Osteocyte (in vitro differentiated cells): ENCODE results near the gene XPOT. TPM values are rescaled to one million over a fixed set of nuclear protein-coding genes. Genes with fewer than 3 reads are reported as not detected.

Experiments used
- DNase-seq: peaks from one replicate; pipeline ENCODE4 v3.0.0; 2021; ENCODE audit warnings: mixed read lengths; ENCODE audit not compliant: unreplicated experiment; ENCODE audit errors: extremely low spot score
- H3K27ac Mint-ChIP-seq: one replicate; pipeline ENCODE4 v1.8.0; 2021; ENCODE audit warnings: mild to moderate bottlenecking, mixed read lengths; ENCODE audit not compliant: unreplicated experiment
- H3K27me3 Mint-ChIP-seq: one replicate; pipeline ENCODE4 v1.8.0; 2021; ENCODE audit warnings: mixed read lengths; ENCODE audit not compliant: unreplicated experiment
- H3K36me3 Mint-ChIP-seq: one replicate; pipeline ENCODE4 v1.8.0; 2021; ENCODE audit warnings: mixed read lengths; ENCODE audit not compliant: unreplicated experiment
- H3K4me1 Mint-ChIP-seq: one replicate; pipeline ENCODE4 v1.8.0; 2021; ENCODE audit warnings: mixed read lengths; ENCODE audit not compliant: unreplicated experiment
- H3K4me3 Mint-ChIP-seq: one replicate; pipeline ENCODE4 v1.8.0; 2021; ENCODE audit warnings: mild to moderate bottlenecking, moderate library complexity, mixed read lengths; ENCODE audit not compliant: unreplicated experiment
- H3K9me3 Mint-ChIP-seq: one replicate; pipeline ENCODE4 v1.8.0; 2021; ENCODE audit warnings: mixed read lengths; ENCODE audit not compliant: unreplicated experiment
- CTCF ChIP-seq: fragments of 200-600 bp; sonication (generic); IDR thresholded peaks from 2 replicates; pipeline ENCODE4 v1.5.0; 2021; ENCODE audit warnings: antibody characterized with exemption, mild to moderate bottlenecking, moderate library complexity
- total RNA-seq: library from RNA; stranded (reverse); gene quantifications from 2 replicates; pipeline ENCODE4 v1.2.1, GENCODE V29; 2021

The XPOT gene
- total RNA-seq, 1 donor from 2014 or later: 171 TPM

- H3K36me3 Mint-ChIP-seq: peaks cover 19% of the 10 kb centered on the region
Observed at GRCh38 chr12:64457466-64457865, 53.3 kb downstream of the XPOT start.

GRCh38 chr12:64457923-64458322 is 53.7 kb downstream of the XPOT start:
- Mint-ChIP-seq H3K27me3 (no peaks in the 10 kb centered on the region), H3K4me3 (no peak overlapping the region), H3K9me3 (no peaks in the 10 kb centered on the region), H3K4me1 (peaks cover 43% of the 10 kb centered on the region), H3K36me3 (peaks cover 23% of the 10 kb centered on the region), H3K27ac (no peak overlapping the region)
- no peak for DNase-seq
- TF ChIP-seq CTCF: no peak

More at GRCh38 chr12:64457466-64457865, 53.3 kb downstream of the XPOT start:
- H3K27me3 Mint-ChIP-seq: no peaks in the 10 kb centered on the region
- H3K4me3 Mint-ChIP-seq: no peak overlapping the region
- no peaks in the 10 kb centered on the region for H3K9me3 Mint-ChIP-seq
- DNase-seq: no peak
- TF ChIP-seq CTCF: no peak
- no peak overlapping the region for H3K27ac Mint-ChIP-seq
- H3K4me1 Mint-ChIP-seq: peaks cover 44% of the 10 kb centered on the region

GRCh38 chr12:64459394-64459891 is 55.3 kb downstream of the XPOT start:
- no peaks in the 10 kb centered on the region for H3K9me3 Mint-ChIP-seq
- H3K4me1 Mint-ChIP-seq: peaks cover 34% of the 10 kb centered on the region
- peaks cover 26% of the 10 kb centered on the region for H3K36me3 Mint-ChIP-seq
- no peak for TF ChIP-seq CTCF
- H3K4me3 Mint-ChIP-seq: peak overlapping the region; percentile 60
- H3K27ac Mint-ChIP-seq: peak overlapping the region; percentile 76
- no peak for DNase-seq
- no peaks in the 10 kb centered on the region for H3K27me3 Mint-ChIP-seq

- TF ChIP-seq CTCF: no peak
- Mint-ChIP-seq H3K4me3 (no peak overlapping the region), H3K27me3 (no peaks in the 10 kb centered on the region), H3K27ac (peak overlapping the region; percentile 74), H3K9me3 (no peaks in the 10 kb centered on the region), H3K4me1 (peaks cover 26% of the 10 kb centered on the region), H3K36me3 (peaks cover 38% of the 10 kb centered on the region)
- no peak for DNase-seq
Observed at GRCh38 chr12:64461634-64462414, 57.6 kb downstream of the XPOT start.

GRCh38 chr12:64466178-64466577 is 62.0 kb downstream of the XPOT start:
- DNase-seq: no peak
- no peaks in the 10 kb centered on the region for H3K9me3 Mint-ChIP-seq
- H3K4me1 Mint-ChIP-seq: peaks cover 12% of the 10 kb centered on the region
- H3K4me3 Mint-ChIP-seq: no peak overlapping the region
- H3K36me3 Mint-ChIP-seq: peaks cover 47% of the 10 kb centered on the region
- H3K27me3 Mint-ChIP-seq: no peaks in the 10 kb centered on the region
- no peak overlapping the region for H3K27ac Mint-ChIP-seq
- no peak for TF ChIP-seq CTCF
